Nephron progenitor cell (in vitro differentiated cells): Measurements from ENCODE around the gene HPS5.
"Not testable (repeated sequence)": the region's sequence is repeated elsewhere in the genome, so short reads cannot be mapped to it uniquely, and the experiment has no call there.

ENCODE experiments used
- DNase-seq: peaks from one replicate; pipeline ENCODE4 v3.0.0; 2021
- H3K27ac Mint-ChIP-seq: 2 replicates; pipeline ENCODE4 v1.8.0; 2021; ENCODE audit warnings: mild to moderate bottlenecking, moderate library complexity, mixed read lengths
- H3K27me3 Mint-ChIP-seq: 2 replicates; pipeline ENCODE4 v1.8.0; 2021; ENCODE audit warnings: mild to moderate bottlenecking, low read depth, mixed read lengths; ENCODE audit not compliant: poor library complexity
- H3K36me3 Mint-ChIP-seq: 2 replicates; pipeline ENCODE4 v1.8.0; 2021; ENCODE audit warnings: low read depth, mixed read lengths
- H3K4me1 Mint-ChIP-seq: 2 replicates; pipeline ENCODE4 v1.8.0; 2021; ENCODE audit warnings: mixed read lengths
- H3K4me3 Mint-ChIP-seq: 2 replicates; pipeline ENCODE4 v1.8.0; 2021; ENCODE audit warnings: mild to moderate bottlenecking, moderate library complexity, mixed read lengths
- H3K9me3 Mint-ChIP-seq: 2 replicates; pipeline ENCODE4 v1.8.0; 2021; ENCODE audit warnings: mild to moderate bottlenecking, moderate library complexity, mixed read lengths
- CTCF ChIP-seq: fragments of 200-600 bp; sonication (generic); IDR thresholded peaks from 2 replicates; pipeline ENCODE4 v1.5.0; 2021; ENCODE audit warnings: antibody characterized with exemption

The HPS5 gene

GRCh38 chr11:18264677-18265555, 57.0 kb downstream of the HPS5 start:
- Mint-ChIP-seq H3K9me3 (no peaks in the 10 kb centered on the region), H3K4me1 (peaks cover 10% of the 10 kb centered on the region), H3K27me3 (peaks cover 8% of the 10 kb centered on the region), H3K27ac (peak overlapping the region; percentile 37), H3K4me3 (no peak overlapping the region), H3K36me3 (no peaks in the 10 kb centered on the region)
- TF ChIP-seq CTCF: no peak
- DNase-seq: no peak

- H3K27me3 Mint-ChIP-seq: peaks cover 8% of the 10 kb centered on the region
- H3K27ac Mint-ChIP-seq: no peak overlapping the region
- no peak overlapping the region for H3K4me3 Mint-ChIP-seq
- H3K4me1 Mint-ChIP-seq: peaks cover 5% of the 10 kb centered on the region
- no peak for TF ChIP-seq CTCF
- no peak for DNase-seq
- H3K36me3 Mint-ChIP-seq: no peaks in the 10 kb centered on the region
- H3K9me3 Mint-ChIP-seq: no peaks in the 10 kb centered on the region
These were observed 57.9 kb downstream of the HPS5 start for GRCh38 chr11:18264035-18264434.

GRCh38 chr11:18262681-18263350, 59.1 kb downstream of the HPS5 start:
- H3K9me3 Mint-ChIP-seq, H3K4me1 Mint-ChIP-seq, H3K4me3 Mint-ChIP-seq, H3K36me3 Mint-ChIP-seq, H3K27ac Mint-ChIP-seq, DNase-seq, H3K27me3 Mint-ChIP-seq: not testable (repeated sequence)

- peaks cover 5% of the 10 kb centered on the region for H3K4me1 Mint-ChIP-seq
- TF ChIP-seq CTCF: no peak
These were observed 60.2 kb downstream of the HPS5 start for GRCh38 chr11:18261721-18262120.

GRCh38 chr11:18259259-18259658, 62.7 kb downstream of the HPS5 start:
- Mint-ChIP-seq H3K36me3 (no peaks in the 10 kb centered on the region), H3K27me3 (peaks cover 14% of the 10 kb centered on the region), H3K4me3 (no peak overlapping the region), H3K9me3 (no peaks in the 10 kb centered on the region), H3K27ac (no peak overlapping the region), H3K4me1 (no peaks in the 10 kb centered on the region)
- no peak for TF ChIP-seq CTCF
- DNase-seq: no peak

More at GRCh38 chr11:18261721-18262120, 60.2 kb downstream of the HPS5 start:
- Mint-ChIP-seq H3K9me3 (no peaks in the 10 kb centered on the region), H3K36me3 (no peaks in the 10 kb centered on the region), H3K27ac (no peak overlapping the region), H3K27me3 (peaks cover 9% of the 10 kb centered on the region), H3K4me3 (no peak overlapping the region)
- DNase-seq: no peak

- no peak overlapping the region for H3K4me3 Mint-ChIP-seq
- H3K36me3 Mint-ChIP-seq: no peaks in the 10 kb centered on the region
- no peak for TF ChIP-seq CTCF
- peaks cover 21% of the 10 kb centered on the region for H3K27me3 Mint-ChIP-seq
- no peak for DNase-seq
- no peaks in the 10 kb centered on the region for H3K9me3 Mint-ChIP-seq
- no peak overlapping the region for H3K27ac Mint-ChIP-seq
- peaks cover 5% of the 10 kb centered on the region for H3K4me1 Mint-ChIP-seq
These were observed 67.1 kb downstream of the HPS5 start for GRCh38 chr11:18254781-18255361.
